CD4-positive, alpha-beta T cell treated with Interleukin-2 at 100 ng/mL for 4 hours (primary cell): ENCODE measurements around the gene HOXD4.

Experiments
- DNase-seq: peaks from one replicate; pipeline ENCODE4 v3.0.0-alpha.2; 2020; ENCODE audit warnings: low spot score

The HOXD4 gene

GRCh38 chr2:176126929-176127773, 24.2 kb upstream of the HOXD4 start:
- peak; percentile 72 for DNase-seq

- DNase-seq, result no peak
Observed at GRCh38 chr2:176127774-176128072, 23.6 kb upstream of the HOXD4 start.

- DNase-seq, result no peak
Observed at GRCh38 chr2:176128172-176128981, 23.0 kb upstream of the HOXD4 start.

GRCh38 chr2:176128982-176129796, 22.2 kb upstream of the HOXD4 start, which contains the start of gene HOXD8:
TSS of gene HOXD8 (plus strand) at chr2:176129705. CDS start at chr2:176130367, 662 bp downstream.
- no peak for DNase-seq

- DNase-seq, result no peak
Observed at GRCh38 chr2:176129813-176130146, 21.6 kb upstream of the HOXD4 start.

GRCh38 chr2:176130147-176130956, 21.0 kb upstream of the HOXD4 start:
- DNase-seq, result no peak

- DNase-seq, result no peak
Observed at GRCh38 chr2:176130957-176131847, 20.1 kb upstream of the HOXD4 start.

GRCh38 chr2:176131848-176132158, 19.5 kb upstream of the HOXD4 start:
- DNase-seq, result no peak

- DNase-seq, result no peak
Observed at GRCh38 chr2:176132205-176133171, 18.9 kb upstream of the HOXD4 start.

GRCh38 chr2:176133389-176133788, 18.0 kb upstream of the HOXD4 start:
- no peak for DNase-seq

GRCh38 chr2:176134035-176134434, 17.3 kb upstream of the HOXD4 start:
- no peak for DNase-seq

- no peak for DNase-seq
Observed at GRCh38 chr2:176135035-176135440, 16.3 kb upstream of the HOXD4 start.

GRCh38 chr2:176136374-176137251, 14.7 kb upstream of the HOXD4 start:
- DNase-seq, result no peak

GRCh38 chr2:176137252-176137580, 14.1 kb upstream of the HOXD4 start:
- no peak for DNase-seq

- no peak for DNase-seq
Observed at GRCh38 chr2:176137906-176138305, 13.4 kb upstream of the HOXD4 start.

GRCh38 chr2:176138526-176138922, 12.8 kb upstream of the HOXD4 start:
- DNase-seq, result no peak

- no peak for DNase-seq
Observed at GRCh38 chr2:176138923-176139660, 12.3 kb upstream of the HOXD4 start.
